Activated naive CD4-positive, alpha-beta T cell treated with anti-CD3 and anti-CD28 coated beads, Interleukin-2, amount 10 ng/mL, durations not matched to agents 7 days and 5 days (primary cell): ENCODE data around the gene TGFBR3.

Experiments
- CTCF ChIA-PET: fragments of 350-600 bp; sonication (Branson Sonifier 250); formaldehyde crosslinking; loops from one replicate; lab custom pipeline; 2021; ENCODE audit warnings: antibody characterized with exemption; lab: Charles Lee
- DNase-seq: peaks from one replicate; pipeline ENCODE4 v3.0.0-alpha.2; 2020
- H3K27ac Mint-ChIP-seq: one replicate; pipeline ENCODE4 v1.8.0; 2021; ENCODE audit warnings: mild to moderate bottlenecking, moderate library complexity, mixed read lengths
- H3K27me3 Mint-ChIP-seq: one replicate; pipeline ENCODE4 v1.8.0; 2021; ENCODE audit warnings: mild to moderate bottlenecking, mixed read lengths
- H3K36me3 Mint-ChIP-seq: one replicate; pipeline ENCODE4 v1.8.0; 2021; ENCODE audit warnings: mixed read lengths
- H3K4me1 Mint-ChIP-seq: one replicate; pipeline ENCODE4 v1.8.0; 2021; ENCODE audit warnings: mixed read lengths
- H3K4me3 Mint-ChIP-seq: one replicate; pipeline ENCODE4 v1.8.0; 2021; ENCODE audit warnings: mild to moderate bottlenecking, moderate library complexity, mixed read lengths
- H3K9me3 Mint-ChIP-seq: one replicate; pipeline ENCODE4 v1.8.0; 2021; ENCODE audit warnings: mixed read lengths

TGFBR3 gene

DNA sequence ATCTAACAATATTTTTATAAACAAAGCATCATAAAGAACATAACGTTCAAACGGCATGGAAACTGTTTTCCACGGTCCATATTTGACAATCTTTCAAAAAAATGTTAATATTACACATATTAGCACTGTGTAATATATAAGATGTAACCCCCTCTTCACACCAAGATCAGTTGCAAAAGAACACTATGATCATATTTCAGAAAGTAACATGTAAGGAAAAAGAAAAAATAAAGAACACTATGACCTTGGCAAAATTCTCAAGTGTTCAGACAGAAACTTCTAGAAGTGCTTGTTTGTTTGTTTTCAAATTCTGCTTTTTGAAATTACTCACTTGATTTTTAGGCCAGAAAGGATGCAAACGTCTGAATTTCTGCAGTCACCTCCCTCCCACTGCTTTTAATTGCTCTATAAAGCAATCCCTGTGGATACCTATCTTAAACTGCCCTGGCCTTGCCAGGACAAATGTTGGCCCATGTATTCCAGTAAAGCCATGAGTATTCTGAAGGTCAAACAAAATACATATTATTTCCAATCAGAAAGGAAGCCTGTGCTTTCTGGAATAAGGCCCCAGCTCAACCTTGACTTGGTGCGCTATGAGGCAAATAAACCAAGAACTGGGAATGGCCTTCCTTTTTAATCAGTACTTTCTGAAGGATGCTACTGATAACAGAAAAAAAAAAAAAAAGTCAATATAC, 68.6 kb downstream of the TGFBR3 start:
- no peaks in the 10 kb centered on the region for H3K9me3 Mint-ChIP-seq
- H3K27ac Mint-ChIP-seq = no peak overlapping the region
- no peak for DNase-seq
- H3K36me3 Mint-ChIP-seq = no peaks in the 10 kb centered on the region
- H3K4me1 Mint-ChIP-seq = peaks cover 30% of the 10 kb centered on the region
- CTCF ChIA-PET = interaction anchor here (0.5 to 0.6 kb wide), 2 partner anchors 12 to 28 kb away, joined by 3 read pairs; no protein-coding TSS in a partner anchor
- H3K4me3 Mint-ChIP-seq = no peak overlapping the region
- H3K27me3 Mint-ChIP-seq = no peaks in the 10 kb centered on the region

- no peak for DNase-seq
- peaks cover 32% of the 10 kb centered on the region for H3K4me1 Mint-ChIP-seq
- no peak overlapping the region for H3K4me3 Mint-ChIP-seq
- CTCF ChIA-PET = no interaction called here
- H3K9me3 Mint-ChIP-seq = no peaks in the 10 kb centered on the region
- no peaks in the 10 kb centered on the region for H3K27me3 Mint-ChIP-seq
- no peaks in the 10 kb centered on the region for H3K36me3 Mint-ChIP-seq
- no peak overlapping the region for H3K27ac Mint-ChIP-seq
Measured at GRCh38 chr1:91816031-91816430, 69.9 kb downstream of the TGFBR3 start.

DNA sequence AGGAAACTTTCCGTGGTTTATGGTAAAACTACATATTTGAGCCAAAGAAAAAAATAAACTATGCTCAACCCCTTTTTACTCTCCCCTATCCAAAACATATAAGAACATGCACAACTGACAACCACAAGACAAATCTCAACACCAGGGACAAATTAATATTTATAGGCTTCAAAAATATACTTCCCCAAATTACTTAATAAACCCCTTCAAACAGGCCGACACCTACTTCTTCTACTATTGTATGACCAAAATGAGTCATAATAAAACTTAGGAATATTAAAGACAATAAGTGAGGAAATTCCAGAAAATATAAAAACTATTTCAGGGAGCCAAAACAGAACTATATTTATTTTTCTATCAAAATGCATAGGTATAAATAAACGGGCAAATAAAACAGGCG, 71.5 kb downstream of the TGFBR3 start:
- H3K27ac Mint-ChIP-seq = no peak overlapping the region
- CTCF ChIA-PET = no interaction called here
- no peak overlapping the region for H3K4me3 Mint-ChIP-seq
- DNase-seq = no peak
- H3K4me1 Mint-ChIP-seq = peaks cover 45% of the 10 kb centered on the region
- H3K27me3 Mint-ChIP-seq = no peaks in the 10 kb centered on the region
- H3K36me3 Mint-ChIP-seq = peaks cover 2% of the 10 kb centered on the region
- no peaks in the 10 kb centered on the region for H3K9me3 Mint-ChIP-seq

GRCh38 chr1:91813813-91814212, 72.1 kb downstream of the TGFBR3 start:
- CTCF ChIA-PET = no interaction called here
- peaks cover 51% of the 10 kb centered on the region for H3K4me1 Mint-ChIP-seq

GRCh38 chr1:91811363-91812025, 74.5 kb downstream of the TGFBR3 start:
- DNase-seq = no peak
- H3K9me3 Mint-ChIP-seq = no peaks in the 10 kb centered on the region
- CTCF ChIA-PET = interaction anchor here (0.7 to 1.0 kb wide), 2 partner anchors 73 to 137 kb away, joined by 3 read pairs; no protein-coding TSS in a partner anchor
- no peak overlapping the region for H3K27ac Mint-ChIP-seq
- H3K4me3 Mint-ChIP-seq = no peak overlapping the region
- H3K27me3 Mint-ChIP-seq = no peaks in the 10 kb centered on the region
- H3K36me3 Mint-ChIP-seq = peaks cover 2% of the 10 kb centered on the region
- peaks cover 59% of the 10 kb centered on the region for H3K4me1 Mint-ChIP-seq

More at GRCh38 chr1:91813813-91814212, 72.1 kb downstream of the TGFBR3 start:
- Mint-ChIP-seq H3K36me3 (peaks cover 2% of the 10 kb centered on the region), H3K27ac (no peak overlapping the region), H3K9me3 (no peaks in the 10 kb centered on the region), H3K27me3 (no peaks in the 10 kb centered on the region), H3K4me3 (no peak overlapping the region)
- no peak for DNase-seq

GRCh38 chr1:91809317-91809716, 76.6 kb downstream of the TGFBR3 start:
- Mint-ChIP-seq H3K27me3 (no peaks in the 10 kb centered on the region), H3K9me3 (no peaks in the 10 kb centered on the region), H3K27ac (no peak overlapping the region), H3K4me3 (no peak overlapping the region), H3K4me1 (peaks cover 78% of the 10 kb centered on the region), H3K36me3 (peaks cover 2% of the 10 kb centered on the region)
- no peak for DNase-seq
- CTCF ChIA-PET = no interaction called here

DNA sequence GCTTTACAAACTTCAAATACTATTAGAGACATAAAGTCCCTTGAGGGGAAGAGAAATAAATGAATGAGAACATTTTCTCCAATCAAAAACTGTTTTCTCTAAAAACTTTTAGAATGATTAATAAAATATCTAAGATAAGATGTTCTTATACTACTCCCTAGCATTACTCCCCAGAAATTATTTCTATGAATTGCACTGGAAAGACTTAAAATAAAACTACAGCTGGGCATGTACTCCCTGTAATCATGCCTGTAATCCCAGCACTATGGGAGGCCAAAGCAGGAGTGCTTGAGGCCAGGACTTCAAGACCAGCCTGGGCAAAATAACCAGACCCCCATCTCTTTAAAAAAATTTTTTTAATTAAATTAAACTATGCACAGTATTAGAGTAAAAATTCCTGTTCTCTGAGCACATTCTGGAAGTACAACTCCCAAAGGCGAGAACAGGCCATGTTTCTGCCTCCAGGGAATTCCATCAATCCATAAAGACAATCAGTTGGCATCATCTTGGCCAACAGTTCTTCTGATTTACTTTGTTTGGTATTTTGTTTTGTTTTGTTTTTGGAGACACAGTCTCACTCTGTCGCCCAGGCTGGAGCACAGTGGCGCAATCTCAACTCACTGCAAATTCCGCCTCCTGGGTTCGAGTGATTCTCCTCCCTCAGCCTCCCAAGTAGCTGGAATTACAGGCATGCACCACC, 77.9 kb downstream of the TGFBR3 start:
- H3K27me3 Mint-ChIP-seq = no peaks in the 10 kb centered on the region
- DNase-seq = no peak
- H3K27ac Mint-ChIP-seq = no peak overlapping the region
- peaks cover 82% of the 10 kb centered on the region for H3K4me1 Mint-ChIP-seq
- CTCF ChIA-PET = no interaction called here
- no peaks in the 10 kb centered on the region for H3K9me3 Mint-ChIP-seq
- H3K36me3 Mint-ChIP-seq = peaks cover 6% of the 10 kb centered on the region
- no peak overlapping the region for H3K4me3 Mint-ChIP-seq

- Mint-ChIP-seq H3K27me3 (no peaks in the 10 kb centered on the region), H3K4me3 (no peak overlapping the region), H3K4me1 (peaks cover 87% of the 10 kb centered on the region), H3K36me3 (peaks cover 10% of the 10 kb centered on the region), H3K27ac (no peak overlapping the region), H3K9me3 (no peaks in the 10 kb centered on the region)
- CTCF ChIA-PET = interaction anchor here (1.2 kb wide), 1 partner anchor 294 kb away, joined by 5 read pairs; no protein-coding TSS in a partner anchor
- no peak for DNase-seq
Measured at GRCh38 chr1:91806769-91807700, 78.9 kb downstream of the TGFBR3 start.

DNA sequence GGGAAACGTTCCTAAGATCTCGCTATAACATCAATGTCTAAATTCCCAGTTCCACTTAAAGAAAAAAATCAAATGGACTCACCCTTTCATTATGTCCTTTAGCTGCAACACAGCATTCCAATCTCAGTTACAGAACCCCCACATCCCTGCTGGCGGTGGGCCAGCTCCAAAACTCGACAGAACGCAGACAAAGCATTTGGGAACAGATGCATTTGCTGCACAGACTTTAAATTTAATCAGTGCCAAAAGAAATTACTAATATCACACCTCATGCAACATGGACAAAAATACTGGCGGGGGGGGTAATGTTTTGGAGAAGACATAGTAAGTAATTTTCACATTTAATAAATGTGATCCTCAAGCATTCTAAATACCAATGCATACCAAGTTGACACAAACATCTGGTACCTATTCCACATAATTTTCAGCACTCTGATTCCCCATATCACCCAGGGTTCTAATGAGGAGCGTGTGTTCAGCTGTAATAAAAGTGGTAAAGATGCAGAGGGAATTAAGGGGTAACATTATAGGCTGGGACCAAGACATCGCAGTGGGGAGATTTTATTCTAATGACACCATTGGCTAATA, 79.7 kb downstream of the TGFBR3 start:
- H3K27me3 Mint-ChIP-seq = no peaks in the 10 kb centered on the region
- no peak overlapping the region for H3K4me3 Mint-ChIP-seq
- CTCF ChIA-PET = interaction anchor here (0.9 to 1.2 kb wide), 3 partner anchors 15 to 293 kb away, joined by 3 to 5 read pairs (median 3); no protein-coding TSS in a partner anchor
- H3K4me1 Mint-ChIP-seq = peaks cover 87% of the 10 kb centered on the region
- no peak for DNase-seq
- no peak overlapping the region for H3K27ac Mint-ChIP-seq
- no peaks in the 10 kb centered on the region for H3K9me3 Mint-ChIP-seq
- H3K36me3 Mint-ChIP-seq = peaks cover 10% of the 10 kb centered on the region

DNA sequence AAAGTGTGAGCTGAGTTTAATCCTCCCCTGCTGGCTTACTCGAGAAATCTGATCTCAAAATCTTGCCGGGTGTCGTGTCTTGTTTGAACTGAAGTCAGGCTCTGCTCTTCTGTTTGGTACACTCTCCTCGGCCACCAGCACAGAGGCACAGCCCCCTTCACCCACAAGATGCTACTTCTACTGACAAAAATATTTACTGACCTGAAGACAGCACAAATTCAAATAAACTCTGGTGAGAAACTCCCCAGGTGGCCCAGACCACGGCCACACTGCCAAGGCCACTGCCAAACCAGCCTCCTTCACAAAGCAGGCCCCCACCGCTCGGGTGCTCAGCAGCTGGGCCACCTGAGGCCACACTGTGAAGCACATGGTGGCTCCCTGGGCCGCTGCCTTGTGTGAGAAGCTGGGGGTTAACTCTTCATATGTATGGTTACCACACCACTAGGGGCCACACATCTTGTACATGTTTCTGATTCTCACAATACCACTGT, 80.6 kb downstream of the TGFBR3 start:
- DNase-seq = no peak
- H3K4me3 Mint-ChIP-seq = no peak overlapping the region
- CTCF ChIA-PET = interaction anchor here (0.6 to 1.4 kb wide), 11 partner anchors 8 to 293 kb away, joined by 3 to 7 read pairs (median 3); partner anchors contain the start of gene TGFBR3
- H3K9me3 Mint-ChIP-seq = no peaks in the 10 kb centered on the region
- peak overlapping the region; percentile 96 for H3K27ac Mint-ChIP-seq
- peaks cover 82% of the 10 kb centered on the region for H3K4me1 Mint-ChIP-seq
- no peaks in the 10 kb centered on the region for H3K27me3 Mint-ChIP-seq
- peaks cover 10% of the 10 kb centered on the region for H3K36me3 Mint-ChIP-seq

DNA sequence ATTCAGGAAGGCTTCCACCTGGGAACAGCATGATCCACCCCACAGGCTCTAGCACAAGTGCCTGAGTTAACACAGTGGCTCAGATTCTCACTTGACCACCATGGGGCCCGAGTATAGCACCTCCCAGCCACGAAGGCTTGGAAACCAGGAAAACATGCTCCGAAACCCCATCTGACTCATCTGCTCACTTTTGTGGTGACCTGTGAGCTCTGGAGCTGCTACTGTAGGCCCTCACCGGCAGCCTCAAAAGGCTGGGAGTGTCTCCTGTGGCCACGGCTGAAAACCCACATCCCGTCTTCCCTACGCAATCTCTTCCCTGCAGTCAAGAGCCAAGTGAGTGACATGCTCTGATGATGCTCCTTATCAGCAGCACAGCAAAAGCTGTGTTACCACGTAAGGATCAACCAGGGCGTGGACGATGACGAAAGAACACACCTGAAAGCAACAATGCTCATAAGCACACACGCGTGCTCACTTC, 81.4 kb downstream of the TGFBR3 start:
- CTCF ChIA-PET = interaction anchor here (0.6 to 1.4 kb wide), 11 partner anchors 9 to 303 kb away, joined by 3 to 7 read pairs (median 3); partner anchors contain the start of gene TGFBR3
- H3K9me3 Mint-ChIP-seq = no peaks in the 10 kb centered on the region
- peaks cover 10% of the 10 kb centered on the region for H3K36me3 Mint-ChIP-seq
- peak; percentile 91 for DNase-seq
- no peaks in the 10 kb centered on the region for H3K27me3 Mint-ChIP-seq
- H3K4me1 Mint-ChIP-seq = peaks cover 77% of the 10 kb centered on the region
- H3K27ac Mint-ChIP-seq = peak overlapping the region; percentile 96
- H3K4me3 Mint-ChIP-seq = peak overlapping the region; percentile 66

DNA sequence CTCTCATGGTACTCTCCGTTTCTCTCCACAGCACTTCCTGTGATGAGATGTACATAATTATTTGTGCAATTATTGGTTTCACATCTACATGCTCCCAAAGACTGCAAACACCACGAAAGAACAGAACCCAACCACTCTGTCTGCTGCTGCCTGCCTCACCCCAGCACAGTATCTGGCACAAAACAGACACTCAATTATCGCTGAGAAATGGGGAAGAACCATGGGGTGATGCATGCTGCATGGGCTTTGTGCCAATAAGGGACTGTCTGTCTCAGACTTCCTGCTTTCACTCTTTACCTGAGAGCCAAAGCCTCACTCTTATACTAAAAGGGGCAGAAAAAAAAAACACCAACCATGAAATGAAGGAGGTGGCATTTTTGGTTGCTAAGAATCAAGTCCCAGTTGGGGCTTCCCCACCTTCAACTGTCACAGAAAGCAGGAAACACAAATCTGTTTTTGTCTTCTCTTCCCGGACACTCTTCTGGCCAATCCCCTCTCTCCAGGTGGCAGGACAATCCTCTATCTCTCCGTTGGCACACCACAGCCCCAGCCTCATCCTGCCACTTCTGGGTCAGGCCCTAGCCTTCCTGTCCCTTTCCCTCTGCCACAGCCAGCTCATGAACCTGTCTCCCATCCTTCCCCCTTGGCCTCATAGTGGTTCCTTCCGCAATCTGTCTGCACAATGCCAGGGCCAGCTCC, 82.0 kb downstream of the TGFBR3 start:
- peak; percentile 80 for DNase-seq
- no peaks in the 10 kb centered on the region for H3K27me3 Mint-ChIP-seq
- CTCF ChIA-PET = interaction anchor here (0.8 to 1.4 kb wide), 10 partner anchors 9 to 303 kb away, joined by 3 to 7 read pairs (median 3); no protein-coding TSS in a partner anchor
- H3K27ac Mint-ChIP-seq = peak overlapping the region; percentile 96
- H3K4me1 Mint-ChIP-seq = peaks cover 77% of the 10 kb centered on the region
- no peaks in the 10 kb centered on the region for H3K9me3 Mint-ChIP-seq
- H3K36me3 Mint-ChIP-seq = peaks cover 10% of the 10 kb centered on the region
- peak overlapping the region; percentile 66 for H3K4me3 Mint-ChIP-seq
